GM20000 (cell line): Measurements from ENCODE around the gene MEIS2.

Experiments
- DNase-seq: peaks from one replicate; pipeline ENCODE4 v3.0.0; 2012; ENCODE audit warnings: low spot score
- CTCF ChIP-seq: IDR thresholded peaks from 2 replicates; pipeline ENCODE4 v1.5.1; 2012; ENCODE audit warnings: mild to moderate bottlenecking, control low read depth; ENCODE audit errors: extremely low read depth, missing control alignments

Gene MEIS2

DNA sequence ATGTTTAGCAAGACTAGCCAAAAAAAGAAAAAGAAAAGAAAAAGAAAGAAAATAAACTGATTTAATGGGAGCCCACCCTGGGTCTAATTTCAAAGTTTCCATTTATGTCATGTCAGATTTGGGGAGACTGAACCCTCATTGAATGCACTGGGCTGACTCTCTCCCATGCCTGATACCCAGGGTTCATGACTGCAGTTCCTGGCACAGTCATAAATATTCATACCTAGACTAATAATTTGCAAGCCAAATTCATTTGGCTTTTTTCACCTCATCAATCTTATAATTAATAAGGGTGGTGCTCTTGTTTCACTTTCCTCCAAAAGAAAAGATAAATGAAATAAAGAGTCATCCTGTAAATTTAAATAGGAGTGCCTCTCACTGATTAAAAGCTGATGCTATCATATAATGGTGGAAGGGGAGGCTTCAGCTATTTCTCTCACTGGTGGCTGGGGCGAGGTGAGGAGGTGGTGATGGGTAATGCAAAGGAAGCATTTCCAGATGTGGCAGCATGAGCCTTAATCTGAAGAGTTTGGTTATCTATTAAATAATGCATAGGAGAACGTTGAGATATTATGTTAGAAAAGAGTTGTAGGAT, 224.5 kb downstream of the MEIS2 start:
- no peak for DNase-seq
- TF ChIP-seq CTCF, result no peak

DNA sequence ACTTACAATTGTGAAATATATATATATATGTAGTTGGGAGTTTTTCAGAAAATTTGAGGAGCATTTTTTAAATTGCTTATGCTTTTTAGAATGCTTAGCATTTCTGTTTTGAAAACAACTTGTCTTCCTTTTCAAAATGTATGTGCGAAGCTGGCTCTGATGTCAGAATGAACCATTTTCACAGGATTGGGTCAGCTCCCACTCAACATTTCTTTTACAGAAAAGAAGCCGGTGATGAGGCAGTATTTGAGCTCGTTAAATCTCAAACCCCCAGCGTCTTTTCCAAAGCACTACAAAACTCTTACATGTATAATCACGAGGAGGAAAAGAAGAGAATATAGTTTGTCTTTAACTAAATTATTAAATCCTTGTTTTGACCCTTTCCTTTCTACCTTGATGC, 225.4 kb downstream of the MEIS2 start:
- TF ChIP-seq CTCF, result no peak

GRCh38 chr15:36867436-36867835, 232.9 kb downstream of the MEIS2 start:
- TF ChIP-seq CTCF, result no peak
- no peak for DNase-seq

More for the DNA sequence above, 225.4 kb downstream of the MEIS2 start:
- DNase-seq, result no peak

GRCh38 chr15:36866896-36867295, 233.5 kb downstream of the MEIS2 start:
- no peak for TF ChIP-seq CTCF
- no peak for DNase-seq

- DNase-seq, result no peak
- TF ChIP-seq CTCF, result no peak
These were observed 236.8 kb downstream of the MEIS2 start for GRCh38 chr15:36863570-36863969.

GRCh38 chr15:36860792-36861191, 239.6 kb downstream of the MEIS2 start:
- TF ChIP-seq CTCF, result no peak
- DNase-seq, result no peak

DNA sequence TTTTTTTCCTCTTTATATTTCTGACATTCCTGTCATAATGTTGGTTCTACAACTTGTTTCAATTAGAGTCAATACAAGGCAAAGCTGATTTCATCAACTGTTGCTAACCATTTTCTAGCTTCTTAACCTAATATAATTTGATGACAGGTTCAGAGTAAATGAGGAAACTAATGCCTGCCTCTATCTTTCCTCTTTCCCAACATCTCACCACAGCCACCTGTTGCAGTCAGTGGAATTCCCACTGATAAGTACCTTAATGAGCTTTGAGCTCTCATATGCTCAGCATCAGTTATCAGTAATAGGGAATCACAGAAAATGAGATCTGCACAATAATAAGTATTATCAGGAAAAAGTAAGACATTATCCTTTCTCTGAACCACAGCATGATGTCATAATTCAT, 241.9 kb downstream of the MEIS2 start:
- no peak for TF ChIP-seq CTCF
- no peak for DNase-seq
